ENCODE results near the gene PACRG.

The PACRG gene

DNA sequence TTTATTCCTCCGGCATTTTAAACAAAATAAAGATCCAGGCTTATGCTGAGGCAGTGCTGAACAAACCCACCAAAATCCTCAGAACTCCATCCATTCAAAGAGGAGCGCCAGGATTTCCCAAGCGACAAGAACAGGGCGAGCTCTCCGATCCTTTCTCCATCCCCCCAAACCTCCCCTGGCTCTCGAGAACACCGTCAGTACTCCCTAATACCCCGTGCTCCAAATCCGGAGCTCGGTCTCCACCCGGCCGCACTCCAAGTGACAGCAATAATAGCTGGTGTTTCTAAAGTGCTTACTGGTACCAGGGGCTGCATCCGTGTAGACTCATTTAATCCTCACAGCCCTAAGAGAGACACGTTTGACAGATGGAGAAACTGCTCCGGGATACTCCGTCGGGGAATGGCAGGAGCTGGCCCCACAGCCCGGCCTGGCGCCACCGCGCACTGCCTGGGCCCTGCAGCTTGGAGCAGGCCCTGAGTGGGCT is 409.7 kb downstream of the PACRG start:
- no peak overlapping the region for H3K27ac ChIP-seq
- TF ChIP-seq, protein P1, sequence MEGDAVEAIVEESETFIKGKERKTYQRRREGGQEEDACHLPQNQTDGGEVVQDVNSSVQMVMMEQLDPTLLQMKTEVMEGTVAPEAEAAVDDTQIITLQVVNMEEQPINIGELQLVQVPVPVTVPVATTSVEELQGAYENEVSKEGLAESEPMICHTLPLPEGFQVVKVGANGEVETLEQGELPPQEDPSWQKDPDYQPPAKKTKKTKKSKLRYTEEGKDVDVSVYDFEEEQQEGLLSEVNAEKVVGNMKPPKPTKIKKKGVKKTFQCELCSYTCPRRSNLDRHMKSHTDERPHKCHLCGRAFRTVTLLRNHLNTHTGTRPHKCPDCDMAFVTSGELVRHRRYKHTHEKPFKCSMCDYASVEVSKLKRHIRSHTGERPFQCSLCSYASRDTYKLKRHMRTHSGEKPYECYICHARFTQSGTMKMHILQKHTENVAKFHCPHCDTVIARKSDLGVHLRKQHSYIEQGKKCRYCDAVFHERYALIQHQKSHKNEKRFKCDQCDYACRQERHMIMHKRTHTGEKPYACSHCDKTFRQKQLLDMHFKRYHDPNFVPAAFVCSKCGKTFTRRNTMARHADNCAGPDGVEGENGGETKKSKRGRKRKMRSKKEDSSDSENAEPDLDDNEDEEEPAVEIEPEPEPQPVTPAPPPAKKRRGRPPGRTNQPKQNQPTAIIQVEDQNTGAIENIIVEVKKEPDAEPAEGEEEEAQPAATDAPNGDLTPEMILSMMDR (IDR thresholded peaks at IDR 0.05): no peak
- DNase-seq (ENCODE audit: low spot score): no peak
- no peak overlapping the region for H3K4me3 ChIP-seq

DNA sequence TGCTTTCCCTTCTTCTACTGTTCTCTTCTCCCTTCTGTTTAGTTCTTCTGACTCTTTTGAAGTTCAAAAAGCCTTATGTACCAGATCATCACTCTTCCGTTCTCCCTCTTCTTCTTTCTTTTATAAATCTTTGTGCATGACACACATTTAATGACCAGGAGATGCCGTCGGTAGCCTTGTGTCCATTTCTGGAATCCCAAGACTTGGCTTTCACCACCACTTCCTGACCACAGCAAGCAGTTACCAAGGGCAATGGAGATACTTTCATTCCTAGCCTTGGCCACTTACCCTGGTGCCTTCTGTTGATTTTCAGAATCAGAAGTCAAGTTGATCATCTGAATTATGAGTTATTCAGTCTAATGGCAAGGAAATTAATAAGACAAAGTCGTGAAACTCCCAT is 418.3 kb downstream of the PACRG start:
- Histone ChIP-seq H3K27ac (no peak overlapping the region), H3K4me3 (no peak overlapping the region)
- TF ChIP-seq, protein P1 (IDR thresholded peaks at IDR 0.05): no peak
- no peak for DNase-seq (ENCODE audit: low spot score)

DNA sequence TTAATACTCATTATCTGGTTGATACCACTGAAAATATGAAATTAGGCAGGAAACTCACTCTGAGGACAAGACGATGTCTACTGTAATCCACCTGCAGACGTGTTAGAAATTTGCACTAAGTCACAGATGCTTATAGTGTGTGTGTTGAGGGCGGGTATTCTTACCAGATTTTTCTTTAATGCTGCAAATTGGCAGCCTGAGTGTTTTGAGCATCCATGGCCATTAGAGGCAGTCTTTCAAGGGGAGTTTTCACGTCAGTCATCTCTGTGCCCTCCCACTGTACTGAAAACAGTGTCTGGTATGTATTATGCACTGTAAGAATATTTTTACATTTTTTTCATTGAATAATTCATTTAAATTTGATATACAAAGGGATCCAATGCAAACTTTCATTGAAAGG is 420.2 kb downstream of the PACRG start:
- TF ChIP-seq, protein P1 (IDR thresholded peaks at IDR 0.05): no peak
- Histone ChIP-seq H3K4me3 (no peak overlapping the region), H3K27ac (no peak overlapping the region)
- DNase-seq (ENCODE audit: low spot score): no peak

DNA sequence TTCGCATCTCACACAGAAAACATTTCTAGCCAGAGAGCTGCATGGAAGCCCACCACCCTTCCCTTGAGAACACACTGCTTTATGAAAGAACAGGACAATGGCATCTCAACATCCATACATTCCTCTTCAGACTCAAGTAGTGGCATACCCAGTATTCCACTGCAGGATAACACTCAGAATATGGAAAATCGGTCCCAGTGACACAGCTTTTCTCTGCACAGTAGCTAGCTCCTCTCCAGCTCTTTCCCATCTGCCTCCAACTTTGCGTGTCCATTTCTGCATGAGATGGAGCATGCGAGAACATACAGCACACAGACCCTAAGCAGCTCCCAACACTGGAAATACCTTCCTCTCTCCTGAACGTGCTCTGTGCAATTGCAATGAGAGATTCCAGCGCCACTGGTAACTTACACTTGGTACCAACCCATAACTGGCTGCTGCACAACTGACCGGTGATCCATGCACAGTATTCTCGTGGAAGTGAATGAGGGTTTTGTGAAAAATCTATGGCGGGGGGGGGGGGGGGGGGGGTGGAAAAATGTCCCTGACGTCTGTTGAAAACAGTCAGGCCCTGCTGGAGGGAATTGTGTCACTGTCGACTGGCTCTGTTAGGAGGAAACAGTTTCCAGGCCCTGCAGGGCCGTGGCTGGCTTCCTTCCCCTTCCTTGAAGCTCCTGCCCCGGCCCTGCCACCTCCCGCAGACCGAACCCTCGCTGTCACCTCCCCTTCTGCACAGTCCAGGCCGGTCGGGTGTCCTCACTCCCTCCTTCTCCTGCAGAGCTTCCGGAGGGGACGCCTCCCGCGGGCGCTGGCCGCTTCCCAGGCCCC is 420.9 kb downstream of the PACRG start:
- Histone ChIP-seq H3K4me3 (no peak overlapping the region), H3K27ac (no peak overlapping the region)
- TF ChIP-seq, protein P1 (IDR thresholded peaks at IDR 0.05): no peak
- no peak for DNase-seq (ENCODE audit: low spot score)

DNA sequence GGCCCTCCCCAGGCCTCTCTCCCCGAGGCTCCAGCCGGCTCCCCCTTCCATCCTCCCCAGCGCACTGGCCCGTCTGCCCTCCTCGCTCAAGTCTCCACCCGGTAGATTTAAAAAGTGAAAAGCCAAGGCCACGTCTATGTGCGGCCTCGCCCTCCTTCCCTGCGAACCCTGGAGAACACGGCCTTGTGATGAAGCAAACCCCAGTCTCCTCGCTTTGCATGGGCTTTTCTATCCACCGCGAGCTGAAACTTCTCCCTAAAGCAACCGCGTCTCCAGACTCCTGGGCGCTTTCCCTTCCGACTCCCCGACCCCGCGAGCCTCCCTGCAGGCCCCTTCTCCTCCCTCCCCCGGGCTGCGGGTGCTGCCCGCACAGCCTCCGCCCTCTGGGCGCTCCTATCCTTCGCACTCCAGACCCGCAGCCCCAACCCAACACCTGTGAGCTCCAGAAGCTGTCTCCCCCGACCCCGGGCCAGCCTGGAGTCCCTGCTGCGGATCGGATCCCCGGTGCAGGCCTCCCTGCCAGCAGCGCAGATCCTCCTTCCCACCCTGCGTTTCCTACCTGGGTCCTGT is 421.6 kb downstream of the PACRG start:
- TF ChIP-seq, protein P1 (IDR thresholded peaks at IDR 0.05): no peak
- no peak overlapping the region for H3K4me3 ChIP-seq
- H3K27ac ChIP-seq: no peak overlapping the region
- DNase-seq (ENCODE audit: low spot score): no peak

DNA sequence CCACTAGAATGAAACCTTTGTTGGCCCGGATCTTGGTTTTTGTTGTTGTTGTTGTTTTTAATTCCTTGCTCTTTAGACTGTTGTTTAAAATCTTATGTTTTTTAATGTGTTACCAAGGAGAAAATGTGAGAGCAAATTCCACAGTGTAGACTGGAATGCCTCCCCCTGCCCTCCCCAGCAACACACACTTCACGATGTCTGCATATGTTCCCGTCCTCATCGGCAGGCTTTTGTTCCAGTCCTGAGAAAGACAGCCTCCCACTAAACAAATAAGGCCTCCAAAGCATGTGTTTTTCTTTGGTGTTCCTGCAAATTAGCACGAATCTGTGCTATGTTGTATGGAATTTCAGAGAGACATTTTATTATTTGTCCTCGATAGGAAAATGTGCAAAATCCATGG is 423.4 kb downstream of the PACRG start:
- H3K4me3 ChIP-seq: no peak overlapping the region
- DNase-seq (ENCODE audit: low spot score): no peak
- H3K27ac ChIP-seq: no peak overlapping the region
- TF ChIP-seq, protein P1 (IDR thresholded peaks at IDR 0.05): no peak

DNA sequence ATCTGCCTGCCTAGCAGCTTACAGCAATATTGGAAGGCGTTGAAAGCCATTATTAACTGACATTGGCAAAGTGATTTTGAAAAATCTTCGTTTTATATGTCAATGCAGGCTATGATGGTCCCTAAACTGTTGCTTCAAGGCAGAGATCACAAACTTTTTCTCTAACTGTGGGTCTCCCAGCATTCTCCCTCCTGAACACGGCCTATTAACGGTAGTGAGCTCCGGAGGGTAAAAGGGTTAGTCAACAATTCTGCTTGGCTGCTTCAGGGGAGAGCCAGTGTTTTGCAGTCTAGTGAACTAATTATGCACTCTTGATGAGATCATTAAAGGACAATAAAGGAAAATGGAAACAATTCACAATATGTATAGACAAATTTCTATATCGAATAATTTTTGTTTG is 424.9 kb downstream of the PACRG start:
- H3K4me3 ChIP-seq: no peak overlapping the region
- TF ChIP-seq, protein P1 (IDR thresholded peaks at IDR 0.05): no peak
- DNase-seq (ENCODE audit: low spot score): no peak
- H3K27ac ChIP-seq: no peak overlapping the region
